ENCODE results near the gene NMUR1. TPM values are rescaled to one million over a fixed set of nuclear protein-coding genes. Genes with fewer than 3 reads are reported as not detected.

NMUR1 gene
- total and polyA plus RNA-seq, 8 donors = 0.14 to 0.92 (median 0.23) TPM; not detected in 4

GRCh38 chr2:231533777-231534125 lies 3.5 kb upstream of the NMUR1 start:
- H3K27ac ChIP-seq = no peak overlapping the region
- H3K36me3 ChIP-seq = no peaks in the 10 kb centered on the region
- no peak overlapping the region for H3K4me3 ChIP-seq
- TF ChIP-seq CTCF (IDR thresholded peaks at IDR 0.05) = no peak
- TF ChIP-seq POLR2A (IDR thresholded peaks at IDR 0.05) = no peak
- no peak for TF ChIP-seq POLR2AphosphoS5 (IDR thresholded peaks at IDR 0.05)
- no peak for TF ChIP-seq EP300 (IDR thresholded peaks at IDR 0.05)
- no peak for DNase-seq
- no peaks in the 10 kb centered on the region for H3K9me3 ChIP-seq
- peaks cover 0 to 14% (median 12%) of the 10 kb centered on the region in 3 donors for H3K27me3 ChIP-seq
- peaks cover 9 to 23% (median 15%) of the 10 kb centered on the region in 4 donors for H3K4me1 ChIP-seq
- intact Hi-C loops (cut with DNase I; ENCODE audit: low total_unique reads) = no loop called here
- WGBS, 5 donors = 90 to 100% (median 95%) methylated on average over 2 to 7 of the region's 7 CpGs

DNA sequence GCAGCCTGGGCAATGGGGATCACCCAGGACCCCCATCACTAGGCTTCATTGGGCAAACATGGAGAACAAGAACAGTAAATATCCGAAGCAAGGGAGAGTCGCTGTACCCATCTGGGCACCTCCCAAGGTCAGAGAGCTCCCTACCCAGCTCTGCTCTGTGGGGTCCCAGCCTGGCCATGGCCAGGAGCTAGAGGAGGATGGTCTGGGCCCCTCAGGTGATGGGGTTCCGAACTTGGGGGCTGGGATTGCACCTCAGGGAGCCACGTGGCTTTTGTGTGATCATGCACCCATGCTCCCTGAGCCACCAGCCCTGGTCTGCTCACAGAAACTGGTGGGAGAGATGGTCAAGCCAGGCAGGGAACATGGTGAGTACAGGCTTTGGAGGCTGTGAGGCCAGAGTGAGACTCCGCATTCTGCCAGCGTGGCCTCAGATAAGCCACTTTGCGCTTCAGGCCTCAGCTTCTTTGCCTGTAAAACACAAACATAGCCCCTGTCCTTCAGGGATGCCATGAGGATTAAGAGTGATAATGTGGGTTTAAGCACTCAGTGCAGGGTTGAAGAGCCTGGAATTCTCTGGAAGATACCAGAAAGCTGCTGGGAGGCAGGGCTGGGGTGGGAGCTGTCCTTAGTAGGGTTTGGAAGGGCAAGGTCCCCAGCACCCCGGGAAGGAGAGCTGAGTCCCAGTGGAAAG lies 3.0 kb upstream of the NMUR1 start:
- 63 to 84% (median 78%) methylated on average over 5 to 8 of the region's 8 CpGs for WGBS, 5 donors
- H3K27me3 ChIP-seq = peaks cover 0 to 14% (median 12%) of the 10 kb centered on the region in 3 donors
- intact Hi-C loops (cut with DNase I; ENCODE audit: low total_unique reads) = no loop called here
- no peak for TF ChIP-seq POLR2A (IDR thresholded peaks at IDR 0.05)
- H3K27ac ChIP-seq = no peak overlapping the region
- no peaks in the 10 kb centered on the region for H3K36me3 ChIP-seq
- DNase-seq = no peak
- no peak overlapping the region for H3K4me3 ChIP-seq
- H3K4me1 ChIP-seq = peaks cover 9 to 28% (median 15%) of the 10 kb centered on the region in 4 donors
- H3K9me3 ChIP-seq = no peaks in the 10 kb centered on the region

GRCh38 chr2:231532756-231533035 lies 2.5 kb upstream of the NMUR1 start:
- 90 to 100% (median 95%) methylated on average over 2 to 4 of the region's 4 CpGs for WGBS, 5 donors
- no peaks in the 10 kb centered on the region for H3K36me3 ChIP-seq
- TF ChIP-seq CTCF (IDR thresholded peaks at IDR 0.05) (no peak), POLR2AphosphoS5 (IDR thresholded peaks at IDR 0.05) (no peak), POLR2A (IDR thresholded peaks at IDR 0.05) (no peak), EP300 (IDR thresholded peaks at IDR 0.05) (no peak)
- DNase-seq = no peak
- H3K27ac ChIP-seq = no peak overlapping the region
- no peak overlapping the region for H3K4me3 ChIP-seq
- no peaks in the 10 kb centered on the region for H3K9me3 ChIP-seq
- H3K27me3 ChIP-seq = peaks cover 0 to 14% (median 12%) of the 10 kb centered on the region in 3 donors
- H3K4me1 ChIP-seq = peaks cover 9 to 33% (median 15%) of the 10 kb centered on the region in 4 donors
- intact Hi-C loops (cut with DNase I; ENCODE audit: low total_unique reads) = no loop called here

- Histone ChIP-seq H3K27ac (no peak overlapping the region), H3K9me3 (no peaks in the 10 kb centered on the region), H3K4me3 (no peak overlapping the region), H3K27me3 (peaks cover 0 to 14% (median 12%) of the 10 kb centered on the region in 3 donors), H3K36me3 (no peaks in the 10 kb centered on the region), H3K4me1 (peaks cover 9 to 33% (median 15%) of the 10 kb centered on the region in 4 donors)
- DNase-seq = no peak
- intact Hi-C loops (cut with DNase I; ENCODE audit: low total_unique reads) = no loop called here
- no peak for TF ChIP-seq CTCF (IDR thresholded peaks at IDR 0.05)
- TF ChIP-seq POLR2AphosphoS5 (IDR thresholded peaks at IDR 0.05) = no peak
- no peak for TF ChIP-seq EP300 (IDR thresholded peaks at IDR 0.05)
- TF ChIP-seq POLR2A (IDR thresholded peaks at IDR 0.05) = no peak
- 82 to 93% (median 84%) methylated on average over 10 to 16 of the region's 16 CpGs for WGBS, 5 donors
Observed at GRCh38 chr2:231531883-231532755, 1.9 kb upstream of the NMUR1 start.

Measured in stomach (tissue), 9 donors.